RWPE2 (cell line): Measurements from ENCODE around the gene BRD9.

Source experiments
- ATAC-seq: fragments of 200-7000 bp; cut with Tn5 transposase; 3 replicates; pipeline ENCODE4 v1.9.1; 2021; ENCODE audit warnings: low read depth
- DNase-seq: peaks from one replicate; pipeline ENCODE4 v3.0.0-alpha.2; 2020; ENCODE audit warnings: low spot score
- H3K27ac ChIP-seq: fragments of 450-650 bp; 2 replicates; pipeline ENCODE4 v1.5.1; 2017; ENCODE audit warnings: mild to moderate bottlenecking; ENCODE audit not compliant: poor library complexity, severe bottlenecking
- H3K27me3 ChIP-seq: fragments of 250-450 bp; sonication (Bioruptor Pico); 2 replicates; pipeline ENCODE4 v1.5.1; 2021; ENCODE audit warnings: mild to moderate bottlenecking, moderate library complexity; ENCODE audit not compliant: insufficient read depth, poor library complexity, severe bottlenecking
- H3K36me3 ChIP-seq: fragments of 250-450 bp; sonication (Bioruptor Pico); 2 replicates; pipeline ENCODE4 v1.5.1; 2020; ENCODE audit warnings: low read depth, mild to moderate bottlenecking, moderate library complexity
- H3K4me1 ChIP-seq: fragments of 250-450 bp; sonication (Bioruptor Pico); 2 replicates; pipeline ENCODE4 v1.5.1; 2021; ENCODE audit warnings: mild to moderate bottlenecking, moderate library complexity; ENCODE audit not compliant: insufficient read depth, poor library complexity, severe bottlenecking
- H3K4me3 ChIP-seq: fragments of 250-450 bp; sonication (Bioruptor Pico); 2 replicates; pipeline ENCODE4 v1.5.1; 2021; ENCODE audit warnings: mild to moderate bottlenecking, moderate library complexity; ENCODE audit not compliant: severe bottlenecking
- H3K9me3 ChIP-seq: fragments of 250-450 bp; sonication (Bioruptor Pico); 2 replicates; pipeline ENCODE4 v1.5.1; 2021; ENCODE audit warnings: mild to moderate bottlenecking, moderate library complexity; ENCODE audit not compliant: severe bottlenecking
- TF ChIP-seq, protein P1 (sequence below): fragments of 450-650 bp; IDR thresholded peaks from one replicate; pipeline ENCODE4 v1.5.1; 2017; ENCODE audit warnings: mild to moderate bottlenecking, moderate library complexity; ENCODE audit not compliant: poor library complexity, severe bottlenecking

Gene BRD9

GRCh38 chr5:893711-894110 is 1.1 kb upstream of the BRD9 start:
- TF ChIP-seq, protein P1, sequence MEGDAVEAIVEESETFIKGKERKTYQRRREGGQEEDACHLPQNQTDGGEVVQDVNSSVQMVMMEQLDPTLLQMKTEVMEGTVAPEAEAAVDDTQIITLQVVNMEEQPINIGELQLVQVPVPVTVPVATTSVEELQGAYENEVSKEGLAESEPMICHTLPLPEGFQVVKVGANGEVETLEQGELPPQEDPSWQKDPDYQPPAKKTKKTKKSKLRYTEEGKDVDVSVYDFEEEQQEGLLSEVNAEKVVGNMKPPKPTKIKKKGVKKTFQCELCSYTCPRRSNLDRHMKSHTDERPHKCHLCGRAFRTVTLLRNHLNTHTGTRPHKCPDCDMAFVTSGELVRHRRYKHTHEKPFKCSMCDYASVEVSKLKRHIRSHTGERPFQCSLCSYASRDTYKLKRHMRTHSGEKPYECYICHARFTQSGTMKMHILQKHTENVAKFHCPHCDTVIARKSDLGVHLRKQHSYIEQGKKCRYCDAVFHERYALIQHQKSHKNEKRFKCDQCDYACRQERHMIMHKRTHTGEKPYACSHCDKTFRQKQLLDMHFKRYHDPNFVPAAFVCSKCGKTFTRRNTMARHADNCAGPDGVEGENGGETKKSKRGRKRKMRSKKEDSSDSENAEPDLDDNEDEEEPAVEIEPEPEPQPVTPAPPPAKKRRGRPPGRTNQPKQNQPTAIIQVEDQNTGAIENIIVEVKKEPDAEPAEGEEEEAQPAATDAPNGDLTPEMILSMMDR: no peak
- H3K9me3 ChIP-seq: no peaks in the 10 kb centered on the region
- H3K27me3 ChIP-seq: no peaks in the 10 kb centered on the region
- peaks cover 57% of the 10 kb centered on the region for H3K36me3 ChIP-seq
- H3K4me3 ChIP-seq: peak overlapping the region; percentile 80
- ATAC-seq (no peak), DNase-seq (no peak)
- peak overlapping the region; percentile 62 for H3K27ac ChIP-seq
- peaks cover 5% of the 10 kb centered on the region for H3K4me1 ChIP-seq

GRCh38 chr5:893137-893506 is 521 bp upstream of the BRD9 start:
- peak; percentile 2 for ATAC-seq
- H3K36me3 ChIP-seq: peaks cover 63% of the 10 kb centered on the region
- peak overlapping the region; percentile 62 for H3K27ac ChIP-seq
- H3K27me3 ChIP-seq: no peaks in the 10 kb centered on the region
- H3K4me1 ChIP-seq: peaks cover 5% of the 10 kb centered on the region
- no peak for DNase-seq
- TF ChIP-seq, protein P1: no peak
- peak overlapping the region; percentile 80 for H3K4me3 ChIP-seq
- no peaks in the 10 kb centered on the region for H3K9me3 ChIP-seq

- no peaks in the 10 kb centered on the region for H3K9me3 ChIP-seq
- TF ChIP-seq, protein P1: no peak
- peak overlapping the region; percentile 62 for H3K27ac ChIP-seq
- DNase-seq: no peak
- peak; percentile 18 for ATAC-seq
- H3K27me3 ChIP-seq: no peaks in the 10 kb centered on the region
- peaks cover 75% of the 10 kb centered on the region for H3K36me3 ChIP-seq
- peak overlapping the region; percentile 80 for H3K4me3 ChIP-seq
- peaks cover 5% of the 10 kb centered on the region for H3K4me1 ChIP-seq
These were observed 686 bp downstream of the BRD9 start for GRCh38 chr5:891837-892393.

DNA sequence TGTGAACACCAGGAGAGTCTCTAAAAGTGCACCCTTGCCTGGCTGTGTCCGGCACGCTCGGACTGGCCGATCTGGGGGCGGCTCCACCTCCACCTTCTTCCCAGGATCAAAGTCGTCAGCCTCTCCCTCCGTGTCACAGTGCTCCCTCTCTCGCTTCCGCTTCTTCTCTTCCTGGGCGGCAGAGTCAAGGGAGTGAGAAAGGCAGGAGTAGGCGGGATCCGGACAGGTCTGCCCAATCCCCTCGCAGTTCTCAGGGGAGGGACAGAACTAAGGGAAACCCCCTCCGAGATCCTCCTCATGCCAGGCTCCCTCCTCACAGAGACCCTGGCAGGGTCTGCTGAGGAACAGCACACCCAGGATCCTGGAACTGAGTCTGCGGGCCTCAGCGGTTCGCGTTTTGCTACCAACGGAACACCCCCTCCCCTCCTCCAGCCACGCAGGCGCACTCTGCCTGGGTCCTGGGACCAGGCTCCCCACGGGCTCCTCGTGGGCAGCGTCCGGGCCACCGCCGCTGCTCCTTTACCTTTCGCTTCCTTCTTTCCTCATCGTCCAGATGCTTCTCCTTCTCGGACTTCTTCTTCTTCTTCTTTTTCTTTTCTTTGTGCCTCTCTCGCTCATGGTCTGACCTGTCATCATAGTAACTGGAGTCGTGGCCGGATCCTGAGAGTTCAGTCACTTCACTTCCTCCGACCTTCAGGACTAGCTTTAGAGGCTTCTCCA is 1.3 kb downstream of the BRD9 start:
- Histone ChIP-seq H3K27me3 (no peaks in the 10 kb centered on the region), H3K9me3 (no peaks in the 10 kb centered on the region), H3K36me3 (peaks cover 75% of the 10 kb centered on the region), H3K4me3 (peak overlapping the region; percentile 80), H3K27ac (peak overlapping the region; percentile 62), H3K4me1 (peaks cover 5% of the 10 kb centered on the region)
- TF ChIP-seq, protein P1: no peak
- peak; percentile 67 for ATAC-seq
- peak; percentile 78 for DNase-seq
